Activated naive CD4-positive, alpha-beta T cell treated with anti-CD3 and anti-CD28 coated beads, Interleukin-2, amount 10 ng/mL, durations not matched to agents 7 days and 5 days (primary cell): Measurements from ENCODE around the gene ZNF407.

Source experiments
- CTCF ChIA-PET: fragments of 350-600 bp; sonication (Branson Sonifier 250); formaldehyde crosslinking; loops from one replicate; lab custom pipeline; 2021; ENCODE audit warnings: antibody characterized with exemption; lab: Charles Lee
- DNase-seq: peaks from one replicate; pipeline ENCODE4 v3.0.0-alpha.2; 2020
- H3K27ac Mint-ChIP-seq: one replicate; pipeline ENCODE4 v1.8.0; 2021; ENCODE audit warnings: mild to moderate bottlenecking, moderate library complexity, mixed read lengths
- H3K27me3 Mint-ChIP-seq: one replicate; pipeline ENCODE4 v1.8.0; 2021; ENCODE audit warnings: mild to moderate bottlenecking, mixed read lengths
- H3K36me3 Mint-ChIP-seq: one replicate; pipeline ENCODE4 v1.8.0; 2021; ENCODE audit warnings: mixed read lengths
- H3K4me1 Mint-ChIP-seq: one replicate; pipeline ENCODE4 v1.8.0; 2021; ENCODE audit warnings: mixed read lengths
- H3K4me3 Mint-ChIP-seq: one replicate; pipeline ENCODE4 v1.8.0; 2021; ENCODE audit warnings: mild to moderate bottlenecking, moderate library complexity, mixed read lengths
- H3K9me3 Mint-ChIP-seq: one replicate; pipeline ENCODE4 v1.8.0; 2021; ENCODE audit warnings: mixed read lengths

The ZNF407 gene

GRCh38 chr18:74682141-74682990 lies 84.7 kb downstream of the ZNF407 start:
- Mint-ChIP-seq H3K36me3 (peaks cover 13% of the 10 kb centered on the region), H3K4me1 (peaks cover 6% of the 10 kb centered on the region), H3K4me3 (no peak overlapping the region), H3K27me3 (no peaks in the 10 kb centered on the region), H3K27ac (no peak overlapping the region), H3K9me3 (peaks cover 10% of the 10 kb centered on the region)
- CTCF ChIA-PET = no interaction called here
- DNase-seq = no peak

DNA sequence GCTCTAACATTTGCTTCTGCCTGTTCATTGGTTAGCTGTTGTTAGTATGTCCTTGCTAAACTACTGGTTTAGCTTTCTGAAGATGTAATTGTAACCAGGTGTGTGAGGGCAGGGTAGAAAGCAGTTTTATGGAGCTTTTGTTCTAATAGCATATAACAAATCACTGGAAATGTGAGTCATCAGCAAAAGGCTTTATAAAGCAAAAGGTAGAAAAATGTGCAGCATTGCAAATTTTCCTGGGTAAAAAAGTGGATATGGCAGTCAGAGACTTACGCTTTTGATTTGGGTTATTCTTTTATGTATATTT lies 85.3 kb downstream of the ZNF407 start:
- Mint-ChIP-seq H3K27ac (no peak overlapping the region), H3K9me3 (peaks cover 6% of the 10 kb centered on the region), H3K4me3 (no peak overlapping the region), H3K4me1 (peaks cover 6% of the 10 kb centered on the region), H3K36me3 (peaks cover 9% of the 10 kb centered on the region), H3K27me3 (no peaks in the 10 kb centered on the region)
- DNase-seq = no peak
- CTCF ChIA-PET = no interaction called here

DNA sequence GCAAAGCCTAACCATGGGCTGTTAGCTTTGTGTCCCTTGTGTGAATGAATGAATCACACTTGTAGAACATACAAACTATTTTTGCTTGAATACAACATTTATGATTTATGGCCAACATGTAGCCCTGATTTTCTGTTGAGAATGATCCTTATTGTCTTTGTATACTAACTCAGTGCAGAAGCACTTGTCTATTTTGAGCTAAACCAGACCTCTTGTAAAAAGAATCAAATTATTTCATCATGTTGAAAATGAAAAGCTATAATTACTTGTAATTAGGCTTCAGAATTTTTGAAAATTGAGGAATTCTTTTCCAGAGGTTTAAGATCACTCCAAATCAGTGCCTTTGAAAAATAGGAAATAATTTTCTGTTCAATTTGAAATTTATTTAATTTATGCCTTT lies 85.9 kb downstream of the ZNF407 start:
- DNase-seq = no peak
- Mint-ChIP-seq H3K27ac (no peak overlapping the region), H3K36me3 (peaks cover 7% of the 10 kb centered on the region), H3K4me1 (peaks cover 6% of the 10 kb centered on the region), H3K9me3 (peaks cover under 1% of the 10 kb centered on the region), H3K27me3 (no peaks in the 10 kb centered on the region), H3K4me3 (no peak overlapping the region)
- CTCF ChIA-PET = no interaction called here

- H3K4me3 Mint-ChIP-seq = no peak overlapping the region
- DNase-seq = no peak
- H3K4me1 Mint-ChIP-seq = peaks cover 14% of the 10 kb centered on the region
- no peak overlapping the region for H3K27ac Mint-ChIP-seq
- H3K27me3 Mint-ChIP-seq = no peaks in the 10 kb centered on the region
- peaks cover 3% of the 10 kb centered on the region for H3K9me3 Mint-ChIP-seq
- H3K36me3 Mint-ChIP-seq = peaks cover 9% of the 10 kb centered on the region
- CTCF ChIA-PET = no interaction called here
These were observed 91.6 kb downstream of the ZNF407 start for GRCh38 chr18:74689251-74689650.

GRCh38 chr18:74692367-74693013 lies 94.8 kb downstream of the ZNF407 start:
- Mint-ChIP-seq H3K36me3 (peaks cover 5% of the 10 kb centered on the region), H3K4me3 (no peak overlapping the region), H3K27me3 (no peaks in the 10 kb centered on the region), H3K4me1 (peaks cover 14% of the 10 kb centered on the region), H3K9me3 (peaks cover 3% of the 10 kb centered on the region), H3K27ac (no peak overlapping the region)
- CTCF ChIA-PET = no interaction called here
- no peak for DNase-seq

GRCh38 chr18:74694436-74694835 lies 96.8 kb downstream of the ZNF407 start:
- H3K27me3 Mint-ChIP-seq = no peaks in the 10 kb centered on the region
- DNase-seq = no peak
- peak overlapping the region; percentile 2 for H3K27ac Mint-ChIP-seq
- peaks cover 5% of the 10 kb centered on the region for H3K36me3 Mint-ChIP-seq
- H3K9me3 Mint-ChIP-seq = peaks cover 3% of the 10 kb centered on the region
- CTCF ChIA-PET = no interaction called here
- H3K4me1 Mint-ChIP-seq = peaks cover 14% of the 10 kb centered on the region
- no peak overlapping the region for H3K4me3 Mint-ChIP-seq

DNA sequence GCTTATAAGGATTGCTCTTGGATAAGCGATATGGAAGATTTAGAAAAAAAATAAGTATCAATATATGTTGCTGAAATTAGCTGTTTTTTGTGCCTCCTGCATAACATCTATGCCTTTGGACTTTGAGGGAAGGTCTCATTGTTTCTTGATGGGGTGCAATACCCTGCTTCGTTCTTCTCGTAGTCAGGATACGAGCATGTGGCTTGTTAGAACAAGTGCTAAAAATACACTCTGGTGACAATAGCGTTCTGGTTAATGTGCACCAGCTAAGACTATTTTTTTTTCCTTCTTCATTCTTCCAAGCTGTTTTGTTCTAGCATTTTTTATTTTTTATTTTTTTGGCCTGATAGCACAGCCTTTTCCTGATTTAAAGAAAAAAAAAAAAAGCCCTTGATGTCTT lies 97.5 kb downstream of the ZNF407 start:
- Mint-ChIP-seq H3K27me3 (no peaks in the 10 kb centered on the region), H3K4me3 (no peak overlapping the region), H3K4me1 (peaks cover 14% of the 10 kb centered on the region), H3K27ac (no peak overlapping the region), H3K9me3 (peaks cover 3% of the 10 kb centered on the region), H3K36me3 (peaks cover 5% of the 10 kb centered on the region)
- CTCF ChIA-PET = no interaction called here
- no peak for DNase-seq

DNA sequence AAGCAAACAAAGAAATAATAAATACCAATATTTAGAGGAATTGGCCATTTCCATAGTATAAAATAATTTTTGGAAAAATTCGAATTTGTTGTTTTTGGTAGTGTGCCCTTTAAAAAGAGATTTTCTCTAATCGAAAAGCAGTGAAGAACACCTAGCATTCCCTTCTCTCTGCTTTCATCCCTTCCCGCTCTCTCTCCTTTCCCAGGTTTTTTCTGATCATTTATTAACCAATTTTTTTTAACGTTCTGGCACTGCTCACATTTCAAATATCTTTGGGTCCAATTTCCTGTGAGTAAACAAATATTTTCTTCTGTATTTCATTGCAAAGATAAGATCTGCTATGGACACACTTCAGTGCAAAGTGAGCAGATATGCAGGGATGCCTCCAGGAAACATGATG lies 101.2 kb downstream of the ZNF407 start:
- Mint-ChIP-seq H3K27ac (no peak overlapping the region), H3K9me3 (no peaks in the 10 kb centered on the region), H3K4me1 (no peaks in the 10 kb centered on the region), H3K27me3 (no peaks in the 10 kb centered on the region), H3K4me3 (no peak overlapping the region), H3K36me3 (peaks cover 2% of the 10 kb centered on the region)
- no peak for DNase-seq
- CTCF ChIA-PET = no interaction called here

DNA sequence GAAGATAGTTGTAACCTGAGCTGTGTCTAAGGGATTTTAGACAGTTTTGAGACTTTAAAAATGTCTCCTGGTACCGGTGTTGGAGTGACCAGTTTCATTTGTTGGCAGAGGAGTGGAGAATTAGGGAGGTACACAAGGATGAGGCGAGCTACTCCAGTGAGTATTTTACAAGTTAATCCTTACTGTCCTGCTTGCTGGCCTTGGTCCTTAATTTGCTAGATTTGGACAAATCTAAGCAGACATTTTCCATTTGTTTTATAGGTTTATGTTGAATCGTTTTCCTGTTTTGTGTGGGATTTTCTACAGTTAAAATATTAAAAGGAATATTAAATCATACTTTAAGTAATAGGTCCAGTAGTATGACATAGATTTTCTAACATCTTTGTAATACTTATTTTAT lies 101.8 kb downstream of the ZNF407 start:
- DNase-seq = no peak
- Mint-ChIP-seq H3K36me3 (peaks cover 2% of the 10 kb centered on the region), H3K4me3 (no peak overlapping the region), H3K4me1 (no peaks in the 10 kb centered on the region), H3K9me3 (no peaks in the 10 kb centered on the region), H3K27ac (no peak overlapping the region), H3K27me3 (no peaks in the 10 kb centered on the region)
- CTCF ChIA-PET = no interaction called here

DNA sequence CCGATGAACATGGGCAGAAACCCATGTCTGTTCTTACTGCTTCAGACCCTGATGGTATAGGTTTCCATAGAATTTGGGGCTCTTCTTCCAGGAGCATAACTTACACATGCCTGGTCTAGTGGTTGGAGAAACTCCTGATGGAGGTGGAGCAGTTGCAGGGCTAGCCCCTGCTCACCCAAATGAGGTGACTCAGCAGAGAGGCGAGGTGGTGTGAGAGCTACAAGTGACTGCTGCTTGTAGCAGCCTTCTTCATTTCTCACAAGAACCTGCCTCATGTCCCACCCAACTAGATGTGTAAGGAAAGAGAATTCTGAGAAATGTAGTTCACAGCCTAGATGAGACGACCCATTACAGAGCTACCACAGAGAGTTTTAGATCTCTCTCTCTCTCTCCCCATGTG lies 105.3 kb downstream of the ZNF407 start:
- Mint-ChIP-seq H3K27ac (no peak overlapping the region), H3K9me3 (no peaks in the 10 kb centered on the region), H3K36me3 (peaks cover 2% of the 10 kb centered on the region), H3K27me3 (no peaks in the 10 kb centered on the region), H3K4me1 (no peaks in the 10 kb centered on the region), H3K4me3 (no peak overlapping the region)
- CTCF ChIA-PET = no interaction called here
- DNase-seq = no peak

- H3K27ac Mint-ChIP-seq = no peak overlapping the region
- H3K36me3 Mint-ChIP-seq = peaks cover 2% of the 10 kb centered on the region
- no peaks in the 10 kb centered on the region for H3K4me1 Mint-ChIP-seq
- H3K9me3 Mint-ChIP-seq = no peaks in the 10 kb centered on the region
- no peak overlapping the region for H3K4me3 Mint-ChIP-seq
- no peaks in the 10 kb centered on the region for H3K27me3 Mint-ChIP-seq
- CTCF ChIA-PET = no interaction called here
- DNase-seq = no peak
These were observed 110.5 kb downstream of the ZNF407 start for GRCh38 chr18:74708169-74708568.

GRCh38 chr18:74709452-74709851 lies 111.8 kb downstream of the ZNF407 start:
- CTCF ChIA-PET = no interaction called here
- H3K36me3 Mint-ChIP-seq = peaks cover 2% of the 10 kb centered on the region
- no peaks in the 10 kb centered on the region for H3K4me1 Mint-ChIP-seq

DNA sequence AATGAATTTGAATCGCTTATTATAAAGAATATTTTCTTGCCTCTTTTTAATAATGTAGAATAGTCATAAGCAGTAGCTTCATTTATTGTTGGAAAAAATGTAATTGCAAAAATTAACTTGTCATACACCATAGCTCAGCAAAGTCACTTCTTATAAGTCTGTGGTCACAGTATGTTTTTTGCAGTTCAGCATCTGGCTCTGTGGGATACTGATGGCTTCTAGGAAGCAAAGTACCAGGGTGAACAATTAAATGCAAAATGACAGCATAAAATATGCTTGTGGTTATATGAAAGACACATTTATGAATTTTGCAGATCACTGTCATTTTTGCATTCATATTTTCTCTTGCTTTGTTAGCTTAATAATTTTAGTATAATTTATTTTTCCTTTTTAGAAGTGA lies 116.5 kb downstream of the ZNF407 start:
- Mint-ChIP-seq H3K27ac (no peak overlapping the region), H3K9me3 (no peaks in the 10 kb centered on the region), H3K36me3 (peaks cover 1% of the 10 kb centered on the region), H3K4me3 (no peak overlapping the region), H3K4me1 (no peaks in the 10 kb centered on the region), H3K27me3 (no peaks in the 10 kb centered on the region)
- DNase-seq = no peak
- CTCF ChIA-PET = interaction anchor here (1.1 kb wide), 1 partner anchor 22 kb away, joined by 3 read pairs; no protein-coding TSS in a partner anchor

More at GRCh38 chr18:74709452-74709851, 111.8 kb downstream of the ZNF407 start:
- DNase-seq = no peak
- no peak overlapping the region for H3K4me3 Mint-ChIP-seq
- no peak overlapping the region for H3K27ac Mint-ChIP-seq
- H3K9me3 Mint-ChIP-seq = no peaks in the 10 kb centered on the region
- no peaks in the 10 kb centered on the region for H3K27me3 Mint-ChIP-seq

- H3K27ac Mint-ChIP-seq = no peak overlapping the region
- CTCF ChIA-PET = no interaction called here
- H3K36me3 Mint-ChIP-seq = peaks cover 1% of the 10 kb centered on the region
- H3K27me3 Mint-ChIP-seq = no peaks in the 10 kb centered on the region
- H3K4me3 Mint-ChIP-seq = no peak overlapping the region
- no peaks in the 10 kb centered on the region for H3K9me3 Mint-ChIP-seq
- H3K4me1 Mint-ChIP-seq = no peaks in the 10 kb centered on the region
- no peak for DNase-seq
These were observed 117.1 kb downstream of the ZNF407 start for GRCh38 chr18:74714791-74715190.

DNA sequence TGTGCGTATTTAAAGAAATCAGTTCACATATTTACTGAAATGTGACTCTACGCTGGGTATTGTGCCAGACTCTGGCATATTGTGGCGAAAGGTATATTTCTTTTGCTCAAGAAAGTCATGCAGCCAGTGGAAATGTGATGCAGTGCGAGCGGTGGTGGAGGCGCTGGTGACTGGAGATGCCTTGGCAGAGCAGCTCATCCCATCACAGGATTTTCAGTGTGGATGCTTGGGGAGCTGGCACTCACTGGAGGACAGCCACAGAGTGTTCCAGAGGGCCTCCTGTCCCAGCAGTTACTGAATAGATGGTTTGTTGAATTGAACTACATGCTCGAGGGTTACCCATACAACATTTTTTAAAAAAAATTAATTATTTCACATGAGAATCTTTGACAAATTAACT lies 117.6 kb downstream of the ZNF407 start:
- DNase-seq = no peak
- Mint-ChIP-seq H3K27me3 (no peaks in the 10 kb centered on the region), H3K4me3 (no peak overlapping the region), H3K36me3 (peaks cover 1% of the 10 kb centered on the region), H3K9me3 (no peaks in the 10 kb centered on the region), H3K4me1 (no peaks in the 10 kb centered on the region), H3K27ac (no peak overlapping the region)
- CTCF ChIA-PET = no interaction called here
